ENCODE results near the gene DIAPH2.

- TF ChIP-seq ZNF121 (CRISPR knock-in tag; conservative IDR thresholded peaks at IDR 0.05) = no peak
- TF ChIP-seq HMGXB4 (CRISPR knock-in tag; IDR thresholded peaks at IDR 0.05) = no peak
- no peak for TF ChIP-seq SMC3 (conservative IDR thresholded peaks at IDR 0.05; ENCODE audit: insufficient read depth, low read depth, low read length)
- no peak for TF ChIP-seq USF2 (CRISPR knock-in tag; IDR thresholded peaks at IDR 0.05)
- TF ChIP-seq CTCF (IDR thresholded peaks at IDR 0.05 in 2 of 3, conservative IDR thresholded peaks at IDR 0.05 in 1 of 3; ENCODE audit: insufficient read depth in 2 of 3, low read depth in 1 of 3, low read length in 3 of 3) = no peak
- no peak for TF ChIP-seq PHF20 (IDR thresholded peaks at IDR 0.05; ENCODE audit: partially characterized antibody)
- no peak for TF ChIP-seq CBFB (CRISPR knock-in tag; IDR thresholded peaks at IDR 0.05)
- TF ChIP-seq PHF8 (IDR thresholded peaks at IDR 0.05; ENCODE audit: borderline replicate concordance, low read length) = no peak
- no peak for TF ChIP-seq GTF2F1 (IDR thresholded peaks at IDR 0.05; ENCODE audit: low read depth, low read length)
- no peak for TF ChIP-seq PREB (CRISPR knock-in tag; IDR thresholded peaks at IDR 0.05)
- TF ChIP-seq BRCA1 (IDR thresholded peaks at IDR 0.05) = no peak
- no peak for TF ChIP-seq BRCA1 (CRISPR knock-in tag; IDR thresholded peaks at IDR 0.05)
- TF ChIP-seq ZNF3 (CRISPR knock-in tag; IDR thresholded peaks at IDR 0.05) = no peak
- no peak for TF ChIP-seq POLR2AphosphoS5 (IDR thresholded peaks at IDR 0.05; ENCODE audit: control insufficient read depth, insufficient read depth, low read depth, low read length)
- no peak for TF ChIP-seq HEY1 (CRISPR knock-in tag; IDR thresholded peaks at IDR 0.05; ENCODE audit: borderline replicate concordance)
Observed at GRCh38 chrX:97159916-97160800, 475.5 kb downstream of the DIAPH2 start.
